ENCODE results near the gene FLNB.

The FLNB gene

GRCh38 chr3:58098531-58098930 lies 90.3 kb downstream of the FLNB start:
- Mint-ChIP-seq H3K27me3 (ENCODE audit: low read depth) (no peaks in the 10 kb centered on the region), H3K4me1 (peaks cover 17% of the 10 kb centered on the region), H3K4me3 (no peak overlapping the region), H3K27ac (no peak overlapping the region), H3K36me3 (ENCODE audit: low read depth) (peaks cover 74% of the 10 kb centered on the region), H3K9me3 (no peaks in the 10 kb centered on the region)
- no peak for TF ChIP-seq CTCF (IDR thresholded peaks at IDR 0.05; ENCODE audit: unreplicated experiment in 3 of 3)

DNA sequence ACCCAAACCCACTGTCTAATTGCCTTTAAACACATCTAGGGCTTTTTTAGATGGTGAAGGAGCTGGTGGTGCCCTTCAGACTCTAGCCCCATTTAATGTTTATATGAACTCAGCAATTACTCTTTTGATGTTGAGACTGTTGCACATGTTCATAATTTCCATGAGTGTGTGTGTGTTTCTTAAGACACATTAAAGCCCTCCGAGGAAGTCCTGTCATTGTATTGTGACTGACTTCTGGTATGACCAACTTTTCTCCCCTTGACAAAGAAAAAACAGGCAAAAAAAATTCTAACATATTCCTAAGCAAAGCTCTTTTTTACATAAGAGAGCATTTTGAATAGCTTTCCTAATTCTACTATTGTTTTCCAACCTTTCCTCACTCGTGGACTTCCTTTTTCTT lies 91.6 kb downstream of the FLNB start:
- Mint-ChIP-seq H3K9me3 (no peaks in the 10 kb centered on the region), H3K27me3 (ENCODE audit: low read depth) (no peaks in the 10 kb centered on the region), H3K27ac (no peak overlapping the region), H3K4me3 (no peak overlapping the region), H3K36me3 (ENCODE audit: low read depth) (peaks cover 77% of the 10 kb centered on the region), H3K4me1 (peaks cover 30% of the 10 kb centered on the region)
- no peak for TF ChIP-seq CTCF (IDR thresholded peaks at IDR 0.05; ENCODE audit: unreplicated experiment in 3 of 3)

- Mint-ChIP-seq H3K27ac (peak overlapping the region; percentile 77 to 92 (median 87)), H3K4me1 (peaks cover 30% of the 10 kb centered on the region), H3K9me3 (no peaks in the 10 kb centered on the region), H3K4me3 (no peak overlapping the region), H3K27me3 (ENCODE audit: low read depth) (no peaks in the 10 kb centered on the region), H3K36me3 (ENCODE audit: low read depth) (peaks cover 83% of the 10 kb centered on the region)
- TF ChIP-seq CTCF (IDR thresholded peaks at IDR 0.05; ENCODE audit: unreplicated experiment in 3 of 3), result no peak
These were observed 93.5 kb downstream of the FLNB start for GRCh38 chr3:58101499-58102389.

GRCh38 chr3:58102390-58102750 lies 94.1 kb downstream of the FLNB start:
- Mint-ChIP-seq H3K27ac (peak overlapping the region; percentile 69 to 92 (median 87)), H3K36me3 (ENCODE audit: low read depth) (peaks cover 83% of the 10 kb centered on the region), H3K9me3 (no peaks in the 10 kb centered on the region), H3K27me3 (ENCODE audit: low read depth) (no peaks in the 10 kb centered on the region), H3K4me3 (no peak overlapping the region), H3K4me1 (peaks cover 30% of the 10 kb centered on the region)
- no peak for TF ChIP-seq CTCF (IDR thresholded peaks at IDR 0.05; ENCODE audit: unreplicated experiment in 3 of 3)

DNA sequence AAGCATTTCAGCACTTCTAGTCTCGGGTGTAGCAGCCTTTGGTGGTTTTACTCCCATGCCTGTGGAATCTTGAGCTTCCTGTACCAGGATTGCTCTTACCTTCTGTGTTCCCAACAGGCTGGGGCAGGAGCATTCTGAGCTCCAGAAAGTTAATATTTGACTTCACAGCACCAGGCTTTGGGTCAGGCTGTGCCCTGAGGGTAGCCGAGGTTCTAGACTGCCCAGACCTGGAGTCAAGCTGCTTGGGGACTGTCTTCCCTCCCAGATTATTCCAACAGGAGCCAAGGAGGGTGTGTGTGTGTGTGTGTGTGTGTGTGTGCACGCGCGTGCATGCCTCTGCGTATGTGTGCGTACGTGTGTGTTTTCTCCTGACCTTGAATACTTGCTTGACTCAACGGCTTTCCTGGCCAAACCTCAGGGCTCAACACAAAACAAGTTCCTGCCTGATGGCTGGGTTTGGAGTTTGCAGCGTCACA lies 94.8 kb downstream of the FLNB start:
- no peaks in the 10 kb centered on the region for H3K9me3 Mint-ChIP-seq
- no peaks in the 10 kb centered on the region for H3K27me3 Mint-ChIP-seq (ENCODE audit: low read depth)
- H3K36me3 Mint-ChIP-seq (ENCODE audit: low read depth), result peaks cover 83% of the 10 kb centered on the region
- no peak for TF ChIP-seq CTCF (IDR thresholded peaks at IDR 0.05; ENCODE audit: unreplicated experiment in 3 of 3)
- peak overlapping the region; percentile 69 to 92 (median 87) for H3K27ac Mint-ChIP-seq
- H3K4me3 Mint-ChIP-seq, result no peak overlapping the region
- peaks cover 30% of the 10 kb centered on the region for H3K4me1 Mint-ChIP-seq

- Mint-ChIP-seq H3K9me3 (no peaks in the 10 kb centered on the region), H3K4me3 (no peak overlapping the region)
These were observed 95.9 kb downstream of the FLNB start for GRCh38 chr3:58104151-58104550.

More at GRCh38 chr3:58104151-58104550, 95.9 kb downstream of the FLNB start:
- no peaks in the 10 kb centered on the region for H3K27me3 Mint-ChIP-seq (ENCODE audit: low read depth)
- H3K36me3 Mint-ChIP-seq (ENCODE audit: low read depth), result peaks cover 86% of the 10 kb centered on the region
- peaks cover 30% of the 10 kb centered on the region for H3K4me1 Mint-ChIP-seq
- TF ChIP-seq CTCF (IDR thresholded peaks at IDR 0.05; ENCODE audit: unreplicated experiment in 3 of 3), result no peak
- peak overlapping the region; percentile 69 to 92 (median 87) for H3K27ac Mint-ChIP-seq
